ENCODE data around the gene REG3A. TPM values are rescaled to one million over a fixed set of nuclear protein-coding genes. Genes with fewer than 3 reads are reported as not detected.

REG3A gene
- total RNA-seq, 1 experiment from 2014 or later = not detected

- H2AFZ ChIP-seq (ENCODE audit: low read length) = no peak overlapping the region
- H2BK20ac ChIP-seq (ENCODE audit: low read depth, low read length, poor library complexity, severe bottlenecking) = no peak overlapping the region
- Mint-ChIP-seq H3K9me3 (no peaks in the 10 kb centered on the region), H3K27ac (peak overlapping the region in 1 of 3 experiments; percentile 22; a peak in 1 of 7 replicates), H3K36me3 (ENCODE audit: insufficient read depth in 1 of 3, low read depth in 3 of 3) (no peaks in the 10 kb centered on the region; a peak in 1 of 7 replicates), H3K4me3 (no peak overlapping the region), H3K4me1 (no peaks in the 10 kb centered on the region), H3K27me3 (ENCODE audit: low read depth) (peaks cover 3% of the 10 kb centered on the region)
- H3K56ac ChIP-seq (ENCODE audit: insufficient read length, low read depth, low read length) = no peak overlapping the region
- no peak for DNase-seq
- TF ChIP-seq CTCF (conservative IDR thresholded peaks at IDR 0.05) = no peak
- H3K4ac ChIP-seq (ENCODE audit: low read depth, low read length) = no peak overlapping the region
- no peaks in the 10 kb centered on the region for H3K23me2 ChIP-seq (ENCODE audit: insufficient read length, low read depth, low read length, poor library complexity, severe bottlenecking)
- H2BK5ac ChIP-seq (ENCODE audit: insufficient read length, low read length) = no peak overlapping the region
- no peak overlapping the region for H3T11ph ChIP-seq (ENCODE audit: low read length)
- no peak overlapping the region for H3K23ac ChIP-seq (ENCODE audit: insufficient read length, low read depth, low read length)
- H3K27me3 ChIP-seq (ENCODE audit: insufficient read depth, low read length) = no peaks in the 10 kb centered on the region
- H2BK12ac ChIP-seq (ENCODE audit: insufficient read length, low read depth, low read length) = no peak overlapping the region
- no peaks in the 10 kb centered on the region for H3K79me2 ChIP-seq (ENCODE audit: insufficient read depth, low read length)
- no peak overlapping the region for H3K9ac ChIP-seq (ENCODE audit: extremely low read depth, insufficient read length, low read length)
- no peaks in the 10 kb centered on the region for H4K20me1 ChIP-seq (ENCODE audit: control insufficient read depth, insufficient read depth, insufficient read length)
- H4K5ac ChIP-seq (ENCODE audit: insufficient read length, low read depth, low read length) = no peak overlapping the region
- H3K9me3 ChIP-seq (ENCODE audit: control insufficient read depth, low read depth, low read length) = no peaks in the 10 kb centered on the region
- H3K4me2 ChIP-seq (ENCODE audit: insufficient read depth, insufficient read length, low read length) = no peak overlapping the region
- H3K27ac ChIP-seq (ENCODE audit: insufficient read length, low read depth, low read length) = no peak overlapping the region
- no peak overlapping the region for H2BK15ac ChIP-seq (ENCODE audit: low read depth, low read length)
- H4K8ac ChIP-seq (replicated peaks; ENCODE audit: insufficient read length, low read depth, low read length) = no peak overlapping the region
- H2AK5ac ChIP-seq (ENCODE audit: insufficient read length, low read length) = no peak overlapping the region
- no peaks in the 10 kb centered on the region for H3K79me1 ChIP-seq (ENCODE audit: insufficient read depth, low read depth, low read length, poor library complexity, severe bottlenecking)
- no peaks in the 10 kb centered on the region for H3K4me1 ChIP-seq (ENCODE audit: insufficient read depth, low read length)
- no peak overlapping the region for H2BK120ac ChIP-seq (ENCODE audit: low read depth, low read length, poor library complexity, severe bottlenecking)
- no CpG with 5 or more reads among the region's 2 CpGs for WGBS (ENCODE audit: extremely low coverage, insufficient read length, low lambda C conversion rate)
- H4K91ac ChIP-seq (ENCODE audit: insufficient read length, low read depth, low read length) = no peak overlapping the region
- H3K14ac ChIP-seq (ENCODE audit: insufficient read depth, low read length) = no peak overlapping the region
- no peak overlapping the region for H3K18ac ChIP-seq (ENCODE audit: insufficient read length, low read depth, low read length)
Observed at GRCh38 chr2:79159030-79159429, 523 bp downstream of the REG3A start.

Data from H9 (cell line).